PFSK-1 (cell line): Measurements from ENCODE around the gene NRCAM.

Source experiments
- FOXP2 ChIP-seq: optimal IDR thresholded peaks from 2 replicates; pipeline ENCODE3; 2011; ENCODE audit warnings: borderline replicate concordance, control low read depth, inconsistent platforms; ENCODE audit not compliant: insufficient read depth; ENCODE audit errors: extremely low read length, extremely low read depth
- POLR2AphosphoS5 ChIP-seq: IDR thresholded peaks from 2 replicates; pipeline ENCODE4 v1.6.1; 2012; ENCODE audit warnings: low read depth, mild to moderate bottlenecking, control low read depth, low read length, moderate library complexity
- SIN3A ChIP-seq: IDR thresholded peaks from 2 replicates; pipeline ENCODE4 v1.6.1; 2012; ENCODE audit warnings: mild to moderate bottlenecking, low read length, moderate library complexity, borderline replicate concordance; ENCODE audit not compliant: insufficient read depth
- TAF1 ChIP-seq: IDR thresholded peaks from 2 replicates; pipeline ENCODE4 v1.6.1; 2012; ENCODE audit warnings: low read length, control low read depth, borderline replicate concordance; ENCODE audit not compliant: insufficient read depth
- TF ChIP-seq, protein P1 (sequence below), 2 experiments: IDR thresholded peaks; 2 replicates each; pipeline versions ENCODE4 v1.6.1 to v1.8.0; 2011 to 2012; ENCODE audit warnings: low read depth in 2 of 2, low read length in 2 of 2, control low read depth in 1 of 2, inconsistent platforms in 1 of 2, mild to moderate bottlenecking in 1 of 2, moderate library complexity in 1 of 2; ENCODE audit not compliant: insufficient read depth in 1 of 2

The NRCAM gene

DNA sequence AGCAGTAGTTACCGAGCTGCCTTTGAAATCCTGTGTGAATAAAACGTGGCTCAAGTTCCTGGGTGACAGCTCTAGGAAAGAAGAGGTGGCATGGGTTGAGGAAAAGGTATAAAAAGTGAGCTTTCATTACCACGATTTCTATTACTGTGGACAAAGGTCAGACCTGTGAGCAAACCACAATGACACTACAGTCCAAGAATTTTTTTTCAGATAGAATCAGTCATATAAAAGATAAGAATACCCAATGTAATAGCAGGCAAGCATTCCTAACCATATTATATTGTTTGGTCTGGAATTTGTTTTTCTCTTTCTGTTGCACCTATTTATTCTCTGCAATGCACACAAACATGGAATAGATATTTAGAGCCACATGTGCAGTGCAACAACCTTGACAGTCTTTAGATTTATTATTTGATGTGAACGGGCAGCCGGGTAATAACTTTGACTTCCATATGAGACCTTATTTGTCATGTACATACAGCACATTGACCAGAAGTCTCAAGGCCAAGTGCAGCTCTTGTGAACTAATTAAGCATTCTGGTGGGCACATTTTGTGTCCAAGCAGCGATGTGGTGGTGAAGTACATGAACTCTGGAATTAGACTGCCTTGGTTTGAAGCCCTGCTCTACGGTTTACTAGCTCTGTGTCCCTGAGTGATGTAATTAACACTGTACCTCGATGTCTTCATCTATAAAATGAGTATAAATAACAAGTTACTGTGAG lies 156.8 kb downstream of the NRCAM start:
- TF ChIP-seq, protein P1, sequence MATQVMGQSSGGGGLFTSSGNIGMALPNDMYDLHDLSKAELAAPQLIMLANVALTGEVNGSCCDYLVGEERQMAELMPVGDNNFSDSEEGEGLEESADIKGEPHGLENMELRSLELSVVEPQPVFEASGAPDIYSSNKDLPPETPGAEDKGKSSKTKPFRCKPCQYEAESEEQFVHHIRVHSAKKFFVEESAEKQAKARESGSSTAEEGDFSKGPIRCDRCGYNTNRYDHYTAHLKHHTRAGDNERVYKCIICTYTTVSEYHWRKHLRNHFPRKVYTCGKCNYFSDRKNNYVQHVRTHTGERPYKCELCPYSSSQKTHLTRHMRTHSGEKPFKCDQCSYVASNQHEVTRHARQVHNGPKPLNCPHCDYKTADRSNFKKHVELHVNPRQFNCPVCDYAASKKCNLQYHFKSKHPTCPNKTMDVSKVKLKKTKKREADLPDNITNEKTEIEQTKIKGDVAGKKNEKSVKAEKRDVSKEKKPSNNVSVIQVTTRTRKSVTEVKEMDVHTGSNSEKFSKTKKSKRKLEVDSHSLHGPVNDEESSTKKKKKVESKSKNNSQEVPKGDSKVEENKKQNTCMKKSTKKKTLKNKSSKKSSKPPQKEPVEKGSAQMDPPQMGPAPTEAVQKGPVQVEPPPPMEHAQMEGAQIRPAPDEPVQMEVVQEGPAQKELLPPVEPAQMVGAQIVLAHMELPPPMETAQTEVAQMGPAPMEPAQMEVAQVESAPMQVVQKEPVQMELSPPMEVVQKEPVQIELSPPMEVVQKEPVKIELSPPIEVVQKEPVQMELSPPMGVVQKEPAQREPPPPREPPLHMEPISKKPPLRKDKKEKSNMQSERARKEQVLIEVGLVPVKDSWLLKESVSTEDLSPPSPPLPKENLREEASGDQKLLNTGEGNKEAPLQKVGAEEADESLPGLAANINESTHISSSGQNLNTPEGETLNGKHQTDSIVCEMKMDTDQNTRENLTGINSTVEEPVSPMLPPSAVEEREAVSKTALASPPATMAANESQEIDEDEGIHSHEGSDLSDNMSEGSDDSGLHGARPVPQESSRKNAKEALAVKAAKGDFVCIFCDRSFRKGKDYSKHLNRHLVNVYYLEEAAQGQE (IDR thresholded peaks at IDR 0.05; ENCODE audit: insufficient read depth in 1 of 2, low read depth in 2 of 2, low read length in 2 of 2) = no peak
- TF ChIP-seq POLR2AphosphoS5 = no peak

DNA sequence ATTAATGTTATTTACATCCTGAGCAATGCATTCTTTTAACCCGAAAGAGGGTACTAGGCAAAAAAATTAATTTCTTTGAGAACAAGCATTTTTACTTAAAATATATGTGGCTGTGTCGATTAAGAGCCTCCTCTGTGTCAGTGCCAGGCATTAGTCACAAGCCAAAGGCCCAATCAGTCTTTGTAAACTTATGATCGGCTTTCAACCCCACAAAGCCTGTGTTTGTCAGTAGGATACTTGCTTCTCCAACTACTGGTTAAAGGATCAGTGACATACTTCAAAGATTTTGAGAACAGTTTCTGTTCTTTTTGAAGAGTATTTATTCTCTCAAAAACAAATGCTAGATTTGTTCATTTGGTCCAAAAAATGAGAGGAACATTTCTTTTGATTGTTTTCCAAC lies 159.3 kb downstream of the NRCAM start:
- TF ChIP-seq FOXP2 (no peak), TAF1 (no peak)

- TF ChIP-seq FOXP2 (no peak), SIN3A (no peak), TAF1 (no peak), POLR2AphosphoS5 (no peak)
- TF ChIP-seq, protein P1 (IDR thresholded peaks at IDR 0.05; ENCODE audit: insufficient read depth in 1 of 2, low read depth in 2 of 2, low read length in 2 of 2) = no peak
Measured at GRCh38 chr7:108294595-108294994, 161.6 kb downstream of the NRCAM start.

- TF ChIP-seq, protein P1 (IDR thresholded peaks at IDR 0.05; ENCODE audit: insufficient read depth in 1 of 2, low read depth in 2 of 2, low read length in 2 of 2) = no peak
- TF ChIP-seq TAF1 (no peak), FOXP2 (no peak), SIN3A (no peak), POLR2AphosphoS5 (no peak)
Measured at GRCh38 chr7:108293149-108293612, 163.1 kb downstream of the NRCAM start.

DNA sequence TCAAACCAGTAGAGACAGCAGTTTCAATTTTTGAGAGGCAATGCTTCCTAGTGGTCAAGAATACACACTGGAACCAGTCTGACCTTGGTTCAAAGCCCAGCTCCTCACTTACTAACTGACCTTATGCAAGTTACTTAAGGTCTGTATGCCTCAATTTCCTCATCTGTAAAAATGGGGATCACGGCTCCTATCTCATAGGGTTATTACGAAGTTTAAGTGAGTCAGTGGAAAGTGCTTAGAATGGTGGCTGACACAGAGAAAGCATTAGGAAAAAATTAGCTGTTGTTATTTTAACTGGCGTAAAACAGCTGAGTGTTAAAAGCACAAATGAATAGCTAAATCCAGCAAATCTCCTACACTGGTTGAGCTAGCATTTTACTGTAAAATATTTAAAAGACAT lies 163.7 kb downstream of the NRCAM start:
- TF ChIP-seq, protein P1 (IDR thresholded peaks at IDR 0.05; ENCODE audit: insufficient read depth in 1 of 2, low read depth in 2 of 2, low read length in 2 of 2) = no peak
- TF ChIP-seq FOXP2 (no peak), POLR2AphosphoS5 (no peak), TAF1 (no peak), SIN3A (no peak)
